H1 (cell line): ENCODE measurements around the gene TTC34. TPM values are rescaled to one million over a fixed set of nuclear protein-coding genes. Genes with fewer than 3 reads are reported as not detected.

Source experiments
- CTCF ChIA-PET: fragments of 300-600 bp; sonication (Branson Sonifier 250); formaldehyde crosslinking; loops from one replicate; lab custom pipeline; 2021; ENCODE audit not compliant: partially characterized antibody; lab: Charles Lee
- POLR2A ChIA-PET: fragments of 300-600 bp; sonication (Branson Sonifier 250); formaldehyde crosslinking; loops from one replicate; lab custom pipeline; 2021; ENCODE audit warnings: inconsistent platforms; ENCODE audit not compliant: partially characterized antibody; lab: Charles Lee
- DNase-seq, 2 experiments: peaks; one replicate each; pipeline versions ENCODE4 v3.0.0 to v3.0.0-alpha.2; 2010 to 2022; ENCODE audit warnings: low spot score in 2 of 2, low read depth in 1 of 2, mixed read lengths in 1 of 2
- FAIRE-seq: peaks from 2 replicates; lab custom pipeline; 2011; peaks lifted over from hg19 to GRCh38; lab: Jason Lieb, UNC
- H2AFZ ChIP-seq: 2 replicates; pipeline ENCODE4 v1.8.1; 2012; ENCODE audit warnings: low read length, inconsistent platforms
- H2AK5ac ChIP-seq: 2 replicates; pipeline ENCODE4 v1.6.1; 2013; ENCODE audit warnings: low read depth, low read length
- H2BK120ac ChIP-seq: replicated peaks from 2 replicates; pipeline ENCODE3; 2013; ENCODE audit warnings: low read depth, low read length, inconsistent platforms
- H2BK12ac ChIP-seq: 2 replicates; pipeline ENCODE4 v1.6.1; 2013; ENCODE audit warnings: low read depth, low read length
- H2BK15ac ChIP-seq: 2 replicates; pipeline ENCODE4 v1.6.1; 2013; ENCODE audit warnings: low read length
- H2BK20ac ChIP-seq: 2 replicates; pipeline ENCODE4 v1.6.1; 2013; ENCODE audit warnings: low read length
- H2BK5ac ChIP-seq: 2 replicates; pipeline ENCODE4 v1.6.1; 2013; ENCODE audit warnings: low read depth, low read length
- H3K14ac ChIP-seq: 2 replicates; pipeline ENCODE4 v1.6.1; 2013; ENCODE audit warnings: inconsistent platforms; ENCODE audit not compliant: insufficient read length
- H3K18ac ChIP-seq: 2 replicates; pipeline ENCODE4 v1.6.1; 2013; ENCODE audit warnings: low read length; ENCODE audit errors: extremely low read depth
- H3K23ac ChIP-seq: 2 replicates; pipeline ENCODE4 v1.6.1; 2013; ENCODE audit warnings: inconsistent platforms; ENCODE audit not compliant: insufficient read length
- H3K23me2 ChIP-seq: 2 replicates; pipeline ENCODE4 v1.6.1; 2013; ENCODE audit warnings: low read depth, low read length
- H3K27ac ChIP-seq: 2 replicates; pipeline ENCODE4 v1.6.1; 2011; ENCODE audit warnings: low read depth, low read length, inconsistent platforms
- H3K27me3 ChIP-seq, 4 experiments: replicated peaks in 1 of 4; 1 replicate in 1 of 4; 2 replicates in 3 of 4; pipeline versions ENCODE4 v1.6.1 to v1.8.1; 2011 to 2013; ENCODE audit warnings: low read length in 3 of 4, mild to moderate bottlenecking in 3 of 4, inconsistent platforms in 2 of 4, mixed read lengths in 2 of 4, moderate library complexity in 1 of 4; ENCODE audit not compliant: control insufficient read depth in 3 of 4, insufficient read depth in 3 of 4; ENCODE audit errors: extremely low read depth in 1 of 4
- H3K36me3 ChIP-seq, 4 experiments: 2 replicates each; pipeline versions ENCODE4 v1.6.1 to v1.8.1; 2011 to 2013; ENCODE audit warnings: mild to moderate bottlenecking in 4 of 4, low read length in 3 of 4, moderate library complexity in 2 of 4, control low read depth in 1 of 4, inconsistent platforms in 1 of 4; ENCODE audit not compliant: insufficient read depth in 4 of 4, control insufficient read depth in 2 of 4
- H3K4ac ChIP-seq: replicated peaks from 2 replicates; pipeline ENCODE3; 2013; ENCODE audit warnings: low read length, low read depth, mixed read lengths, inconsistent platforms; ENCODE audit not compliant: insufficient read length
- H3K4me1 ChIP-seq, 4 experiments: replicated peaks in 1 of 4; 1 replicate in 1 of 4; 2 replicates in 3 of 4; pipeline versions ENCODE4 v1.6.1 to v1.8.1; 2011 to 2013; ENCODE audit warnings: low read length in 3 of 4, inconsistent platforms in 2 of 4, mixed read lengths in 1 of 4; ENCODE audit not compliant: insufficient read depth in 4 of 4, control insufficient read depth in 3 of 4
- H3K4me2 ChIP-seq, 2 experiments: 2 replicates each; pipeline versions ENCODE4 v1.6.1 to v1.8.1; 2011 to 2013; ENCODE audit warnings: low read depth in 2 of 2, low read length in 2 of 2, control low read depth in 1 of 2, inconsistent platforms in 1 of 2, mild to moderate bottlenecking in 1 of 2; ENCODE audit not compliant: insufficient read depth in 1 of 2
- H3K4me3 ChIP-seq, 4 experiments: fragments of 200-600, 300-600 bp in 1 of 4; sonication (generic), shearing (Covaris generic), sonication (Bioruptor Twin) in 1 of 4; 2 replicates each; pipeline versions ENCODE4 v1.5.1 to v1.8.1; 2011 to 2016; ENCODE audit warnings: low read length in 4 of 4, low read depth in 3 of 4, control low read depth in 2 of 4, inconsistent platforms in 2 of 4, mild to moderate bottlenecking in 2 of 4, mixed read lengths in 1 of 4, moderate library complexity in 1 of 4; ENCODE audit not compliant: insufficient read depth in 2 of 4; ENCODE audit errors: extremely low read depth in 1 of 4
- H3K56ac ChIP-seq: replicated peaks from 2 replicates; pipeline ENCODE3; 2013; ENCODE audit warnings: low read depth, mild to moderate bottlenecking, mixed read lengths, low read length, inconsistent platforms; ENCODE audit not compliant: insufficient read length
- H3K79me1 ChIP-seq: 2 replicates; pipeline ENCODE4 v1.6.1; 2013; ENCODE audit warnings: low read depth, low read length, control low read depth
- H3K79me2 ChIP-seq, 2 experiments: 2 replicates each; pipeline versions ENCODE4 v1.6.1 to v1.8.1; 2012 to 2013; ENCODE audit warnings: low read length in 2 of 2, mild to moderate bottlenecking in 2 of 2, inconsistent platforms in 1 of 2; ENCODE audit not compliant: insufficient read depth in 2 of 2, control insufficient read depth in 1 of 2
- H3K9ac ChIP-seq, 4 experiments: replicated peaks in 1 of 4; 1 replicate in 1 of 4; 2 replicates in 3 of 4; pipeline versions ENCODE4 v1.6.1 to v1.8.1; 2011 to 2013; ENCODE audit warnings: low read depth in 3 of 4, low read length in 3 of 4, control low read depth in 2 of 4, mild to moderate bottlenecking in 2 of 4, moderate library complexity in 2 of 4, inconsistent platforms in 1 of 4; ENCODE audit errors: extremely low read depth in 1 of 4
- H3K9me3 ChIP-seq, 2 experiments: 2 replicates each; pipeline versions ENCODE4 v1.6.1 to v1.8.1; 2012 to 2013; ENCODE audit warnings: mild to moderate bottlenecking in 2 of 2, moderate library complexity in 2 of 2, control low read depth in 1 of 2, inconsistent platforms in 1 of 2, low read depth in 1 of 2, low read length in 1 of 2, mixed read lengths in 1 of 2; ENCODE audit not compliant: insufficient read depth in 2 of 2
- H4K20me1 ChIP-seq, 2 experiments: replicated peaks in 1 of 2; 2 replicates each; pipeline versions ENCODE3 to v1.8.1; 2011 to 2013; ENCODE audit warnings: inconsistent platforms in 2 of 2, low read length in 2 of 2, mild to moderate bottlenecking in 1 of 2; ENCODE audit not compliant: insufficient read depth in 2 of 2, control insufficient read depth in 1 of 2
- H4K5ac ChIP-seq: 2 replicates; pipeline ENCODE4 v1.6.1; 2013; ENCODE audit warnings: low read length, low read depth, mixed read lengths, inconsistent platforms; ENCODE audit not compliant: insufficient read length
- H4K8ac ChIP-seq: 2 replicates; pipeline ENCODE4 v1.8.0; 2013; ENCODE audit warnings: mild to moderate bottlenecking, moderate library complexity, low read length, inconsistent platforms; ENCODE audit not compliant: insufficient read depth; ENCODE audit errors: extremely low read depth
- H4K91ac ChIP-seq: replicated peaks from 2 replicates; pipeline ENCODE3; 2013; ENCODE audit warnings: low read length, mixed read lengths, inconsistent platforms; ENCODE audit not compliant: insufficient read length
- ATF3 ChIP-seq: IDR thresholded peaks from 2 replicates; pipeline ENCODE4 v1.6.1; 2011; ENCODE audit warnings: low read depth, mild to moderate bottlenecking, low read length; ENCODE audit not compliant: insufficient read depth
- HDAC2 ChIP-seq, 2 experiments: fragments of 300-600 bp in 1 of 2; sonication (generic) in 1 of 2; IDR thresholded peaks; 2 replicates each; pipeline ENCODE4 v1.6.1; 2011 to 2012; ENCODE audit warnings: low read depth in 2 of 2, low read length in 2 of 2, mild to moderate bottlenecking in 2 of 2, moderate library complexity in 2 of 2, borderline replicate concordance in 1 of 2, inconsistent platforms in 1 of 2
- HDAC6 ChIP-seq: IDR thresholded peaks from one replicate; pipeline ENCODE4 v1.7.1; 2012; ENCODE audit warnings: low read depth, mild to moderate bottlenecking, inconsistent platforms, low read length, moderate library complexity
- KDM4A ChIP-seq: IDR thresholded peaks from one replicate; pipeline ENCODE4 v1.7.1; 2012; ENCODE audit warnings: low read depth, mild to moderate bottlenecking, moderate library complexity, low read length, inconsistent platforms; ENCODE audit not compliant: severe bottlenecking
- NRF1 ChIP-seq: IDR thresholded peaks from 2 replicates; pipeline ENCODE4 v1.6.1; 2011; ENCODE audit warnings: mild to moderate bottlenecking, low read depth, low read length, improper control_type of control experiment
- RAD21 ChIP-seq, 2 experiments: IDR thresholded peaks in 1 of 2; conservative IDR thresholded peaks in 1 of 2; 2 replicates each; pipeline ENCODE4 v1.6.1; 2011; ENCODE audit warnings: low read depth in 2 of 2, low read length in 2 of 2, improper control_type of control experiment in 1 of 2, inconsistent platforms in 1 of 2, mild to moderate bottlenecking in 1 of 2, moderate library complexity in 1 of 2
- SAP30 ChIP-seq: fragments of 300-600 bp; sonication (generic); IDR thresholded peaks from 2 replicates; pipeline ENCODE4 v1.7.1; 2012; ENCODE audit warnings: low read length, moderate library complexity, mild to moderate bottlenecking, inconsistent platforms; ENCODE audit not compliant: insufficient read depth, insufficient replicate concordance
- SIRT6 ChIP-seq: IDR thresholded peaks from one replicate; pipeline ENCODE4 v1.7.1; 2012; ENCODE audit warnings: low read length, inconsistent platforms
- TBP ChIP-seq: IDR thresholded peaks from 2 replicates; pipeline ENCODE4 v1.6.1; 2011; ENCODE audit warnings: low read depth, low read length, improper control_type of control experiment
- WGBS, 2 experiments: shearing (Covaris generic) in 1 of 2; methylation state at CpG; one replicate each; pipeline versions ENCODE4 v1.1.6 to v1.1.7; 2013 to 2015; ENCODE audit warnings: low lambda C conversion rate in 2 of 2, mixed read lengths in 2 of 2, inconsistent platforms in 1 of 2, low coverage in 1 of 2, missing lambda C conversion rate in 1 of 2; ENCODE audit not compliant: insufficient replicate concordance in 2 of 2, insufficient coverage in 1 of 2, insufficient read length in 1 of 2; ENCODE audit errors: extremely low coverage in 1 of 2, missing lambda C conversion rate in 1 of 2; 5-methylcytosine and 5-hydroxymethylcytosine counted together
- polyA plus RNA-seq, 7 experiments: library from polyadenylated mRNA; depleted of rRNA in 3 of 7; stranded (reverse) in 5 of 7; unstranded in 2 of 7; fragments of >200 nt in 5 of 7; fragments of 200-250 nt in 2 of 7; gene quantifications; 1 replicate in 5 of 7; 2 replicates in 1 of 7; 4 replicates in 1 of 7; pipeline versions ENCODE4 v1.2.1 to v1.2.3, GENCODE V29; 2011 to 2013; ENCODE audit warnings: missing spikeins in 2 of 7, mixed read lengths in 2 of 7
- total RNA-seq: library from RNA; stranded (reverse); fragmentation: NEBNext Ultra II Directional; extraction: Animal tissue kit (Norgen Biotek cat#: 25700); gene quantifications from 2 replicates; pipeline ENCODE4 v1.2.1, GENCODE V29; 2021

The TTC34 gene
- total and polyA plus RNA-seq, 2 of the 8 experiments (the other 6 are each of a cell fraction or from before 2014, with no cell fraction given): 0.23 to 0.50 TPM

GRCh38 chr1:2604844-2605508 lies 196.5 kb downstream of the TTC34 start:
- H3K79me1 ChIP-seq: no peaks in the 10 kb centered on the region
- ChIA-PET CTCF (interaction anchor here (1.1 kb wide), 1 partner anchor 43 kb away, joined by 4 read pairs; no protein-coding TSS in a partner anchor), POLR2A (interaction anchor here (1.1 kb wide), 1 partner anchor 19 kb away, joined by 4 read pairs; the partner anchor contains the start of gene PRXL2B)
- H4K91ac ChIP-seq: no peak overlapping the region
- no peaks in the 10 kb centered on the region for H3K36me3 ChIP-seq
- H3K27me3 ChIP-seq: 0 out of 7 replicates have a peak, but pooled peaks cover 0 to 3% (median 0%) of the 10 kb centered on the region in 4 experiments
- H3K4me2 ChIP-seq: no peak overlapping the region
- no peak overlapping the region for H2BK12ac ChIP-seq
- FAIRE-seq: no peak
- no peaks in the 10 kb centered on the region; a peak in 1 of 7 replicates for H3K4me1 ChIP-seq
- no peak overlapping the region for H3K4me3 ChIP-seq
- TF ChIP-seq SAP30 (no peak), RAD21 (IDR thresholded peaks at IDR 0.05 in 1 of 2, conservative IDR thresholded peaks at IDR 0.05 in 1 of 2; ENCODE audit: low read depth in 2 of 2, low read length in 2 of 2) (no peak), SIRT6 (no peak), KDM4A (no peak), HDAC2 (IDR thresholded peaks at IDR 0.05; ENCODE audit: borderline replicate concordance in 1 of 2, low read depth in 2 of 2, low read length in 2 of 2) (no peak), HDAC6 (no peak), TBP (no peak), ATF3 (no peak), NRF1 (no peak)
- H2AK5ac ChIP-seq: no peak overlapping the region
- H3K18ac ChIP-seq: no peak overlapping the region
- H3K9me3 ChIP-seq: no peaks in the 10 kb centered on the region
- no peaks in the 10 kb centered on the region for H3K23me2 ChIP-seq
- H4K20me1 ChIP-seq: no peaks in the 10 kb centered on the region
- no peak overlapping the region for H2BK15ac ChIP-seq
- no peak overlapping the region for H3K56ac ChIP-seq
- no peak overlapping the region for H3K23ac ChIP-seq
- no peak overlapping the region for H3K14ac ChIP-seq
- DNase-seq: no peak
- no peak overlapping the region for H2BK120ac ChIP-seq
- H3K79me2 ChIP-seq: no peaks in the 10 kb centered on the region
- H4K5ac ChIP-seq: no peak overlapping the region
- no peak overlapping the region for H2AFZ ChIP-seq
- H3K9ac ChIP-seq: no peak overlapping the region
- no peak overlapping the region for H3K4ac ChIP-seq
- 89% methylated on average over 14 of the region's 14 CpGs; no CpG with 5 or more reads in 1 of the 2 experiments for WGBS, 2 experiments
- H2BK5ac ChIP-seq: no peak overlapping the region
- H3K27ac ChIP-seq: no peak overlapping the region
- no peak overlapping the region for H4K8ac ChIP-seq
- H2BK20ac ChIP-seq: no peak overlapping the region
